NCI-H524 (cell line): Measurements from ENCODE around the gene CYB5R4.
"Not testable (repeated sequence)": the region's sequence is repeated elsewhere in the genome, so short reads cannot be mapped to it uniquely, and the experiment has no call there.

Source experiments
- DNase-seq, 2 experiments: peaks; one replicate each; lab custom pipeline; 2025; lab: John Stamatoyannopoulos, UW

Gene CYB5R4

GRCh38 chr6:83862776-83863471 lies 3.4 kb downstream of the CYB5R4 start:
- peak; percentile 34 to 74 for DNase-seq

- DNase-seq: no peak
Observed at GRCh38 chr6:83867043-83867442, 7.6 kb downstream of the CYB5R4 start.

- DNase-seq: no peak
Observed at GRCh38 chr6:83867527-83868161, 8.2 kb downstream of the CYB5R4 start.

- no peak for DNase-seq
Observed at GRCh38 chr6:83868639-83869038, 9.2 kb downstream of the CYB5R4 start.

GRCh38 chr6:83870649-83871048 lies 11.2 kb downstream of the CYB5R4 start:
- no peak for DNase-seq

GRCh38 chr6:83872386-83873118 lies 13.1 kb downstream of the CYB5R4 start:
- DNase-seq: no peak

GRCh38 chr6:83873869-83874268 lies 14.4 kb downstream of the CYB5R4 start:
- DNase-seq: no peak

- DNase-seq: no peak
Observed at GRCh38 chr6:83875843-83876242, 16.4 kb downstream of the CYB5R4 start.

- DNase-seq: no peak
Observed at GRCh38 chr6:83878902-83879644, 19.6 kb downstream of the CYB5R4 start.

- DNase-seq: no peak
Observed at GRCh38 chr6:83879746-83880145, 20.3 kb downstream of the CYB5R4 start.

GRCh38 chr6:83883240-83883639 lies 23.8 kb downstream of the CYB5R4 start:
- no peak for DNase-seq

- DNase-seq: peak; percentile 11 to 58
Observed at GRCh38 chr6:83884523-83884922, 25.0 kb downstream of the CYB5R4 start.

GRCh38 chr6:83885984-83886383 lies 26.5 kb downstream of the CYB5R4 start:
- DNase-seq: no peak

GRCh38 chr6:83889621-83890020 lies 30.1 kb downstream of the CYB5R4 start:
- no peak for DNase-seq

GRCh38 chr6:83890520-83890919 lies 31.0 kb downstream of the CYB5R4 start:
- no peak for DNase-seq

GRCh38 chr6:83891586-83891985 lies 32.1 kb downstream of the CYB5R4 start:
- no peak for DNase-seq

GRCh38 chr6:83893024-83893423 lies 33.5 kb downstream of the CYB5R4 start:
- no peak for DNase-seq

GRCh38 chr6:83897094-83897493 lies 37.6 kb downstream of the CYB5R4 start:
- DNase-seq: not testable (repeated sequence)

GRCh38 chr6:83901624-83902023 lies 42.1 kb downstream of the CYB5R4 start:
- no peak for DNase-seq

GRCh38 chr6:83904395-83904794 lies 44.9 kb downstream of the CYB5R4 start:
- no peak for DNase-seq

GRCh38 chr6:83905648-83906047 lies 46.2 kb downstream of the CYB5R4 start:
- no peak for DNase-seq

- DNase-seq: not testable (repeated sequence)
Observed at GRCh38 chr6:83907623-83908390, 48.3 kb downstream of the CYB5R4 start.
